Subcutaneous abdominal adipose tissue (tissue), 5 donors: ENCODE data around the gene FOXL3.

Experiments used
- H3K27ac ChIP-seq: one replicate; pipeline ENCODE4 v1.7.0; 2013; ENCODE audit warnings: low read depth, mild to moderate bottlenecking, inconsistent platforms, low read length, moderate library complexity
- H3K27me3 ChIP-seq, 5 donors: one replicate each; pipeline ENCODE4 v1.7.0; 2013; ENCODE audit warnings: low read length in 5 of 5, inconsistent platforms in 1 of 5; ENCODE audit not compliant: control insufficient read depth in 5 of 5, insufficient read depth in 4 of 5
- H3K36me3 ChIP-seq, 5 donors: one replicate each; pipeline ENCODE4 v1.7.0; 2013; ENCODE audit warnings: low read length in 5 of 5; ENCODE audit not compliant: control insufficient read depth in 5 of 5, insufficient read depth in 5 of 5
- H3K4me1 ChIP-seq, 5 donors: one replicate each; pipeline ENCODE4 v1.7.0; 2013; ENCODE audit warnings: low read length in 5 of 5, mild to moderate bottlenecking in 3 of 5, moderate library complexity in 1 of 5; ENCODE audit not compliant: control insufficient read depth in 5 of 5, insufficient read depth in 5 of 5
- H3K4me3 ChIP-seq, 5 donors: one replicate each; pipeline ENCODE4 v1.7.0; 2013; ENCODE audit warnings: low read length in 5 of 5, low read depth in 1 of 5
- H3K9ac ChIP-seq, 5 donors: one replicate each; pipeline ENCODE4 v1.7.0; 2013; ENCODE audit warnings: low read length in 5 of 5, mild to moderate bottlenecking in 4 of 5, moderate library complexity in 3 of 5
- H3K9me3 ChIP-seq, 5 donors: one replicate each; pipeline ENCODE4 v1.7.0; 2013; ENCODE audit warnings: low read length in 5 of 5; ENCODE audit not compliant: control insufficient read depth in 5 of 5
- donor health status: healthy.
- donor health status: healthy.
- donor health status: healthy.
- donor health status: healthy.
- donor health status: healthy.

The FOXL3 gene

GRCh38 chr7:300546-301290 lies 10.7 kb downstream of the FOXL3 start:
- peaks cover 4 to 27% (median 14%) of the 10 kb centered on the region in 5 donors for H3K27me3 ChIP-seq
- no peaks in the 10 kb centered on the region for H3K4me1 ChIP-seq
- no peak overlapping the region for H3K27ac ChIP-seq
- no peak overlapping the region for H3K4me3 ChIP-seq
- no peaks in the 10 kb centered on the region for H3K9me3 ChIP-seq
- no peak overlapping the region for H3K9ac ChIP-seq
- no peaks in the 10 kb centered on the region for H3K36me3 ChIP-seq

GRCh38 chr7:301291-302053 lies 11.5 kb downstream of the FOXL3 start:
- H3K27me3 ChIP-seq, result peaks cover 4 to 25% (median 13%) of the 10 kb centered on the region in 5 donors
- no peak overlapping the region for H3K27ac ChIP-seq
- H3K4me1 ChIP-seq, result no peaks in the 10 kb centered on the region
- no peak overlapping the region for H3K9ac ChIP-seq
- H3K4me3 ChIP-seq, result no peak overlapping the region
- no peaks in the 10 kb centered on the region for H3K9me3 ChIP-seq
- no peaks in the 10 kb centered on the region for H3K36me3 ChIP-seq

GRCh38 chr7:302054-302992 lies 12.4 kb downstream of the FOXL3 start:
- Histone ChIP-seq H3K4me3 (no peak overlapping the region), H3K27ac (no peak overlapping the region), H3K27me3 (peaks cover 2 to 21% (median 14%) of the 10 kb centered on the region in 5 donors), H3K36me3 (no peaks in the 10 kb centered on the region), H3K4me1 (no peaks in the 10 kb centered on the region), H3K9me3 (peaks cover 0 to 3% (median 2%) of the 10 kb centered on the region in 5 donors), H3K9ac (no peak overlapping the region)

- no peak overlapping the region for H3K9ac ChIP-seq
- H3K27ac ChIP-seq, result no peak overlapping the region
- H3K9me3 ChIP-seq, result peaks cover 3 to 13% (median 6%) of the 10 kb centered on the region in 5 donors
- H3K4me3 ChIP-seq, result no peak overlapping the region
- H3K36me3 ChIP-seq, result no peaks in the 10 kb centered on the region
- H3K4me1 ChIP-seq, result no peaks in the 10 kb centered on the region
- peaks cover 0 to 16% (median 9%) of the 10 kb centered on the region in 5 donors for H3K27me3 ChIP-seq
These were observed 13.5 kb downstream of the FOXL3 start for GRCh38 chr7:303425-303824.

GRCh38 chr7:303884-304573 lies 14.1 kb downstream of the FOXL3 start:
- Histone ChIP-seq H3K4me3 (no peak overlapping the region), H3K27me3 (peaks cover 0 to 16% (median 9%) of the 10 kb centered on the region in 5 donors), H3K9me3 (peaks cover 3 to 13% (median 6%) of the 10 kb centered on the region in 5 donors), H3K36me3 (no peaks in the 10 kb centered on the region), H3K4me1 (no peaks in the 10 kb centered on the region), H3K9ac (no peak overlapping the region), H3K27ac (no peak overlapping the region)

GRCh38 chr7:304574-305409 lies 14.8 kb downstream of the FOXL3 start:
- Histone ChIP-seq H3K4me1 (no peaks in the 10 kb centered on the region), H3K4me3 (no peak overlapping the region), H3K9me3 (peaks cover 3 to 13% (median 6%) of the 10 kb centered on the region in 5 donors), H3K9ac (no peak overlapping the region), H3K36me3 (no peaks in the 10 kb centered on the region), H3K27me3 (peaks cover 0 to 16% (median 9%) of the 10 kb centered on the region in 5 donors), H3K27ac (no peak overlapping the region)

- H3K4me3 ChIP-seq, result no peak overlapping the region
- no peaks in the 10 kb centered on the region for H3K4me1 ChIP-seq
- H3K9me3 ChIP-seq, result peaks cover 3 to 13% (median 6%) of the 10 kb centered on the region in 5 donors
- no peak overlapping the region for H3K27ac ChIP-seq
- H3K27me3 ChIP-seq, result peaks cover 1 to 18% (median 9%) of the 10 kb centered on the region in 5 donors
- no peak overlapping the region for H3K9ac ChIP-seq
- no peaks in the 10 kb centered on the region for H3K36me3 ChIP-seq
These were observed 15.6 kb downstream of the FOXL3 start for GRCh38 chr7:305410-306151.

GRCh38 chr7:307970-308369 lies 18.0 kb downstream of the FOXL3 start:
- H3K9ac ChIP-seq, result no peak overlapping the region
- no peaks in the 10 kb centered on the region for H3K36me3 ChIP-seq
- no peak overlapping the region for H3K27ac ChIP-seq
- H3K4me3 ChIP-seq, result no peak overlapping the region
- H3K27me3 ChIP-seq, result peaks cover 14 to 33% (median 21%) of the 10 kb centered on the region in 5 donors
- H3K9me3 ChIP-seq, result peaks cover 3 to 13% (median 6%) of the 10 kb centered on the region in 5 donors
- H3K4me1 ChIP-seq, result no peaks in the 10 kb centered on the region
